Raji (cell line): ENCODE data around the gene NKX1-1.

Source experiments
- POLR2A ChIP-seq: IDR thresholded peaks from 2 replicates; pipeline ENCODE4 v1.6.1; 2011; ENCODE audit warnings: low read depth, low read length, control low read depth; ENCODE audit not compliant: insufficient read depth

NKX1-1 gene

DNA sequence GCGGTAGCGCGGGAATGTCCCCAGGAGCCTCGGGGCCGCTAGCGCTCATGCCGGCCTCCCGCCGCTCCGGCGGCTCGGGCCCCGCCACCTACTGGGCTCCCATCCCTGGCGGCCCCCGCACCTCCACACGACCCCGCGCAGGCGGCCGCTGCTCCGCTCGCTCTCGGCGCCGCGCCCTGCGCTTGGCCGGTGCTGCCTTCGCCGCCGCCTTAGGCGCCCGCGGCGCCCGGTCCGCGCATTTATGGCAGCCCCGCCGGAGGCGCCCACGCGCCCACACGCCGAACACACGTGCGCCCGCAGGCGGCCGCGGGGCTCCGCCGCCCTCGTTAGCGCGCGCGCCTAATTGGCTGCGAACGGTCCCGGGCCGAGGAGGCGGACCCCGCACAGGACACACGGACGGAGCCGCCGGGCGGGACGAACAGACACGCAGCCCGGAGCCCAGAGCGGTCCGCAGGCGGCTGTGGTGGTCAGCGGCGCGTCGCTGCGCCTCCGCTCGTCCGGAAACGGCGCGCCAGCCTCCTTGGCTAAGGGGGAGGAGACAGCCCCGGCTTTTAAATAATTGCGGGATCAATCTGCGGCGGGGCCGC is at the start of gene NKX1-1:
Gene NKX1-1, minus strand, starts transcription at position 49 of the 587 bp plus-strand sequence. Its CDS starts 0 bp downstream, at position 49.
- no peak for TF ChIP-seq POLR2A

DNA sequence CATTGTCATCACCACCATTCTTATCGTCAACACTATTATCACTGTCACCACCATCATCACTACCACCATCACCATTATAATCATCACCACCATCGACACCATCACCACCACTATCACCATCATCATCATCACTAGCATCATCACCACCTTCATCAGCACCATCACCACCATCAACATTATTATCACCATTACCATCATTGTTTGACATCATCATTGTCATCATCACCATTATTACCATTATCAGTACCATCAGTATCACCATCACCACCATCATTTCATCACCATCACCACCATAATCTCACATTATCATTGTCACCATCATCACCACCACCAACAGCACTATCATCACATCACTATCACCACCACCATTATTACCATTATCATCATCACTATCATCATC is 47.5 kb upstream of the NKX1-1 start:
- no peak for TF ChIP-seq POLR2A

DNA sequence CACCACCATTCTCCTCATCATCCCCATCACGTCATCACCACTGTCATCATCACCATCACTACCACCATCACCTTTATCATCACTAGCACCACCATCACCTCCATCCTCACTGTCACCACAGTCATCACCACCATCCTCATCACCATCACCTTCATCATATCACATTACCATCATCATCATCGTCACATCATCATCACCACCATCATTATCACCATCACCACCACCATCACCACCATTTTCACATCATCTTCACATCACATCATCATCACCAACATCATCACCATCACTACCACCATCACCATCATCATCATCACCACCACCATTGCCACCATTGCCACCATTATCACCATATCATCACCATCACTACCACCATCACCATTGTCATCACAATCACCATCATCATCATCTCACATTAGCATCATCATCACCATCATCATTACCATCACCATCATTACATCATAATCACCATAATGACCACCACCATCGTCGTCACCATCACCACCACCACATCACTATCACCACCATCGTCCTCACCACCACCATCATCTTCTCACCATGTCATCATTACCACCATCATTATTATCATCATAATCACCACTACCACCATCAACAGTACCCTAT is 46.3 kb upstream of the NKX1-1 start:
- TF ChIP-seq POLR2A: no peak

- TF ChIP-seq POLR2A: no peak
Measured at GRCh38 chr4:1451752-1452122, 45.5 kb upstream of the NKX1-1 start.

DNA sequence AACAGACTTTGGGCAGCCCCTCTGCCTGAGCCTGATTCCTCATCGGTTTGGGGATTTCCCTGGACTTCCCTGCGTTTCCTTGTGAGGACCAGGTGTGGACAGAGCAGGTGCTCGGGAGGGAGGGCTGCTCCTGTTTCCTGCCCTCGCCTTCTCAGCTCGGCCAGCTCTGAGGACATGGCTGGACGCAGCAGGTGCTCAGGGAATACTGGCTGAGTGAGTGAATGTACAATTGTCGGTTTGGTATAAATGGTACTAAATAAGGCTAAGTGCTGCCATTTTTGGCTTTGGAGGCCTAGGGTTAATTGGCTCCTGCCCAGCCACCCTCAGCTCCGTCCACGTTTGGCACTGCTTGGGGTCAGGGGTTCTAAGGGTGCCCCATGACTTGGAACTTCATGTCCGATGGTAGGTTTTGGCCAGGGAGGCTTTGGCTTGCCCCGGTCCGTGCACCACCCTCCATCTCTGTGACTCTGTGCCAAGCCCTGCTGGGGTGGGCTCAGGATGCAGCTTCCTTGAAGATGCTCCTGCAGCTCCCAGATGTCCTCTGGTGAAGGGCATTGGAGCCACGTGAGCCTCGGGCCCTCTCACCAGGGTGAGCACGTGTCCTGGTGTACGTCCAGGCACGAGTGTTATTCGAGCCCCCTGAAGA is 45.0 kb upstream of the NKX1-1 start:
- TF ChIP-seq POLR2A: no peak

GRCh38 chr4:1449833-1450741 is 43.8 kb upstream of the NKX1-1 start:
- TF ChIP-seq POLR2A: no peak

DNA sequence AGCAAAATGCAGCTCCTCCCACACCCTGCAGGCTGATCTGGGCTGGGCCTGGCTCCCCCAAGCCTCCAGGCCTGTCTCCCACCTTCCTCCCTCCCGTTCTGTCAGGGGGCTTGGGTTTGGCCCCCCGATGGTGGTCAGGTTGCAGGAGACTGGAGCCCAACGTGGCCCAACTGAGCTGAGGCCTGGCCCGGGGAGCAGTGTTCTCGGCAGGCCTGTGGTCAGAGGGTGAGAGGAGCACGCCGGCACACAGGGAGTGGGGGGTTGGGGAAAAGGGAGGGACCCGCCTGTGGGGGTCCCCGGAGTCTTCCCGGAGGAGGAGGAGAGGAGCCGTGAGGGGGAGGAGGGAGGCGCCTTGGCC is 43.2 kb upstream of the NKX1-1 start:
- no peak for TF ChIP-seq POLR2A

DNA sequence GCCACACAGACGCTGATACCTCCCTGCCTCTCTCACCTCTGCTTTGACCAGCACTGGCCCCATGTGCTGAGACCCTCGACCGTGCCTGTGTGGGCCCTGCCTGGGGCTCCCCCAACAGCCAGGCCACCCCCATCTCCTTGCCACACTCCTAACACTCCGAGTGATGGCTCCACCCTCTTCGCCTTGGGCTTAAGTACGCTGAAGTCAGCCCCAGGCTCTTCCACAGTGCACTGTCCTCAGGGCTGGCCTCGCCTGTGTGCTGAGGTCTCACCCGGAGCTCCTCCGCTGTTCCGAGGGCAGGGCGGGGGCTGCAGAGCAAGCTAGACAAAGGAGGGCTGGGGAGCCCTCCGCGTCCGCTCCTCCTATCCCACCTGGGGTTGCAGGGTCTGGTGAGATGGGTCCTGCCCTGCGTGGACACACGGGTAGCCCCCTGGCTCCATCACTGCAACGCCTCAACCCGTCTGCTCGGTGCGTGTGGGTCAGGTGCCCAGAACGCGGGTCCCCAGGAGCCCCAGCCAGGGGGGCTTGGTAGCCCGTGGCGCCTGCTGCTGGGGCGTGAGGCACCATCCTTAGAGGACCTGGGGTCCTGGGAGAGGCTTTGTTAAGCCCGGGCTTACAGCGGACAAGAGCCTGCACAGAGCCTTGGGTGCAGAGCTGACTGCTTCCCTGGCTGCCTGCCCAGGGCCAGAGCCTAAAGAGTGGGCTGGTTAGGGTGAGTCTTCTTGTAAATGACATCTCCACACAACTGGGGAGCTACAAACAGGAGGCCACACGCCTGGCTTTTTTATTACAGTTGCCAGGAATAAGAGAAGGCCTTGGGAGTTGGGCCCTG is 42.6 kb upstream of the NKX1-1 start:
- TF ChIP-seq POLR2A: no peak

GRCh38 chr4:1447676-1448588 is 41.7 kb upstream of the NKX1-1 start:
- TF ChIP-seq POLR2A: no peak

DNA sequence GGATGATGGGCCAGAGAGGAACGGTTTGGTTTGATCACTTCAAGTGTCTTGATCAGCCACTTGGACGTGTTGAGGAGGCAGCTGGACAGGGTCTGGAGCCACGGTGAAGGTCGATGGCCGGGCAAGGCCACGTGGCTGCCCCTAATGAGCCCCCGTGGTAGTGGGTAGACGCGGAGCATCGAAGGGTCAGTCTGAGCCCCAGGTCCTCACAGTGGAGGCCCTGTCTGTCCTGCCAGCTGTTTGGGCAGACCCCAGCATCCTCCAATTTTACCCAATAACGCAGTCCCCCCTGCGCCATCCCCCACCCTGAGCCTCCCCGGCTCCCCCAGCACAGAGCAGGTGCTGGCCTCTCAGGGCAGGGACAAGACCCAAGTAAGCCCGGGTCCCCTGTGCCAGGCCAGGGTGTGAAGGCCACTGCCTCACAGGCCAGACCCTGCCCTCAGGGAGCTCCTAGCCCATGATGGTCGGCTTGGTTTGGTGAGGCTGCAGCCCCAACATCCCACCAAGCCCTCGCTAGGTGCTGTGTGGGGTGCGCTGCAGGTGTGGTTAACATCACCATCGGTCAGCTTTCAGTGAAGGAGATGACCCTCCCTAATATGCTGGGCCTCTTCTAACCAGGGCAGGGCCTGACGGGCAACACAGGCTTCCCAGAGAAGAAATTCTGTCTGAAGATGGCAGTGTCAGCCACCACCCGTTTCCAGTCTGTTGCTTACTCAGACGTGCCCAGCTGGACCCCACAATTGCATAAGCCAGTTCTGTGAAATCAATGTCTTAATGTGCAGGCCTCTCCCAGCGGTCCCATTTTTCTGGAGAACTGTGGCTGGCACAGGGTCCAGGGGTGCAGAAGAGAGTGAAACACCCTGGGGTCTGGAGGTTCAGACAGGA is 40.5 kb upstream of the NKX1-1 start:
- TF ChIP-seq POLR2A: no peak

DNA sequence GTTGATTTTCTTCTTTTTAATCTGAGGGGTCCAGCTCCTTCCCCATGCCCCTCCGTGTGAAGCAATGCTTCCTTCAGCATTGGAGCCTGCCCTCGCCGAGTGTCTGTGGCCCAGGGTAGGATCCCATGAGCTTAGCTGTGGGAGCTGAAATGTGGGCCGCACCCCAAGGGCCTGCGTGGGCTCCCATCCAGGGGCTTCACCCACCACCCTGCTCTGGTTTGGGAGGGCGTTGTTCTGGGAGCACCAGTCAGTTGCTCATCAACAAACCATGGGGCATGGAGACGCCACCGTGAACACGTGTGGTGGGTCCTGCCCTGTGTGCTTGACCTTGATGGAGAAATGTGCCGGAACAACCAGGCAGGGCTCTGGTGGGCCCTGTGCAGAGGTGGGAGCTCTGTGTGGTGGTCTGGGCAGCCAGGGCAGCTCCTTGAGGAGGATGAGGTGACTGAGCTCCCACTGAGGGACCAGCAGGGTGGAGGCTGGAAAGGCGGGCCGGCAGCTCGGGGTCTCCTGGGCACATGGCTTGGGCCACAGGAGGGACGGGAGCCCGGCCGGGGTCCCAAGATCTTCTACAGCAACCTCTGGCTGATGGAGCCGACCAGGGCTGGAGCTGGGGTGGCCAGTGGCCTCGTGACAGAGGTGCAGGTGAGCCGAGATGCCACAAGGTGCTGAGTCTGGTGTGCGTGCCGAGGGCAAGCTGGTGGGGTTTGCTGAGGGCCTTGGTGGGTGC is 39.6 kb upstream of the NKX1-1 start:
- no peak for TF ChIP-seq POLR2A

GRCh38 chr4:1427010-1427409 is 20.8 kb upstream of the NKX1-1 start:
- TF ChIP-seq POLR2A: no peak
